Rectal smooth muscle tissue (tissue), 1 donor: ENCODE measurements around the gene ACP3.

Experiments
- H3K27ac ChIP-seq: one replicate; pipeline ENCODE4 v1.7.0; 2013; ENCODE audit warnings: low read depth, low read length, inconsistent platforms
- H3K27me3 ChIP-seq: one replicate; pipeline ENCODE4 v1.7.0; 2013; ENCODE audit warnings: low read length; ENCODE audit not compliant: control insufficient read depth, insufficient read depth
- H3K36me3 ChIP-seq: one replicate; pipeline ENCODE4 v1.7.0; 2013; ENCODE audit warnings: low read length; ENCODE audit not compliant: control insufficient read depth, insufficient read depth
- H3K4me1 ChIP-seq: one replicate; pipeline ENCODE4 v1.7.0; 2013; ENCODE audit warnings: low read length; ENCODE audit not compliant: control insufficient read depth, insufficient read depth
- H3K4me3 ChIP-seq: one replicate; pipeline ENCODE4 v1.7.0; 2013; ENCODE audit warnings: low read length
- H3K9ac ChIP-seq: one replicate; pipeline ENCODE4 v1.7.0; 2013; ENCODE audit warnings: low read length

ACP3 gene

DNA sequence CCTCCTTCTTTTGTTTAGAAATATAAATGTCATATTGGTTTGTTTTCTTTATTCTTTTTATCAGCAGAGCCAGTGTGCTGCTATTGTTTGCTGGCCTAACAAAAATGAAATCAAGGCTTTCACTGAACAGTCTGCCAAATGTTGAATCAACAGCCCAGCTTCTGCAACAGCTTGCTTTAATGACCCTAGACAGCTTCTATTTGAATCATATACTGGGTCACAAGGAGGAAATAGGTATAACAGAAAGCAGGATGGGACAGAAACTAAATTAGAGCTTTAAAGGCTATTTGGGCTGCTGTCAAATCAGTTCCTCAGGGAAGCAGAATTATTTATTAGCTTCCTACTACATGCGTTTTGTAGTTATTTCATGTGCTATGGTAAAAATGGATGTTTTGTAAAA lies 88.0 kb downstream of the ACP3 start:
- Histone ChIP-seq H3K36me3 (no peaks in the 10 kb centered on the region), H3K4me3 (no peak overlapping the region), H3K9ac (no peak overlapping the region), H3K27ac (no peak overlapping the region), H3K27me3 (no peaks in the 10 kb centered on the region), H3K4me1 (no peaks in the 10 kb centered on the region)

DNA sequence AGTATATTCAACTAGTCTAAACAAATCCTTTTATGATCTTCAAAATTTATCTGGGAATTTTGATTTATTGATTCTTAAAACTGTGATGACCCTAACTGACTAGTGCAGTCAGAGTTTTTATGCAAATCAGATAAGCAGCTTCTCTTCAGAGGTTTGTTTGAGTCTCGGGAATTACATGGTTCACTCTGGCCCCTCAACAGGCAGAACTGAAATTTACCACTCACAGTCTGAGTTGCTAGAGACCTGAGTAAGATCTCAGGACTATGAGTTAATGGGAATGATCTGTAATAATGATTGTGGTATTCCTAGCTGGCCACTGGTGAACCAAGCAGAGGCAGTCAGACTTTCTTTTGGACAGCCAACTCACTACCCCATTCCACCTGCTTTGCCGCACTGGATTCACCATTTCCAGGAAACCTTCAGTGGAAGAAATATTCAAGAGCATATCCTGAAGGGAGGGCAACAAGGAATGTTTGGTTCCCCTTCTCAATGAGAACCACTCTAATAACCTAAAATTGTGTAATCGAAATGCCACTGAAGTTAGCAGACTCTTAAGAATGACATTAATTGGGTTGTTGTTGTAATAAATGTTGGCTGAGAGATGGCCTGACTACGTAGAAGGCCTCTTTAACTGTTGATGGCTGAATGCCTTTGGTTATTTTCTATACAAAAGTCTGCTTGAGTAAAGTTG lies 88.5 kb downstream of the ACP3 start:
- H3K4me3 ChIP-seq, result no peak overlapping the region
- H3K9ac ChIP-seq, result no peak overlapping the region
- no peaks in the 10 kb centered on the region for H3K36me3 ChIP-seq
- H3K4me1 ChIP-seq, result no peaks in the 10 kb centered on the region
- no peak overlapping the region for H3K27ac ChIP-seq
- no peaks in the 10 kb centered on the region for H3K27me3 ChIP-seq

DNA sequence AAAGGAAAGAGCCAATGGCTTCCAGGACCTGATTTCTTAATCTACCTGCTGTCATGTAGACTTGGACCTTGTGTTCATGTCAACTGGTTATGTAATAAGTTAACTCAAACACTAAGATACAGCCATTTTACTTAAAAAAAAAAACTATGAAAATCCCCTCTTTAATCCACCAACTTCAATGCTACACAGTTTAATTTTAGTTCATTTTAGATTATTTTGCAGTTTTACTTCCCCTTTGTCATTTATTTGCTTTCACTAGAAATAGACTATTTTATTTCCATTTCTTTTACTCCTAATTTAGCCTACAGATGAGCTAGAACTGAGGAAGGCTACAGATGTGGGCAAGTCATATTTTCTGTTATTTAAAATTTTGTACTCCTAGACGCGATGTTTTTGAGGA lies 89.4 kb downstream of the ACP3 start:
- H3K27me3 ChIP-seq, result no peaks in the 10 kb centered on the region
- no peak overlapping the region for H3K9ac ChIP-seq
- no peaks in the 10 kb centered on the region for H3K36me3 ChIP-seq

DNA sequence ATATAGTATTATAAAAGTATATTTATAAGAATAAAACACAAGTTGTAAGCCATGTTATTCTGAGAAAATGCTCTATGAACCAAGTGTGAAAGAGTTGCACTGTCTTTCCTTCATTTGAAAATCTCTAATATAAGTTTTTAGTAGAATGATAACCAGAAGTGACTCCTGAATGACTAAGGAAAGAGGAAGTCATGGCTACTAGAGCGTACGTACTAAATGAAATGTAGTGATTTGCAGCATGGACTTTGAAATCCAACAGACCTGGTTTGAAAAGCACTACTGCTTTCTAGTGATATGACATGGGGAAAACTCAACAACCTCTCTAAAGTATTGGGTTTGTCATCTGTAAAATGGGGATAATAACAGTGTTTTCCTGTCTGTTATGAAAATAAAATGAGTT lies 89.8 kb downstream of the ACP3 start:
- no peaks in the 10 kb centered on the region for H3K27me3 ChIP-seq
- H3K9ac ChIP-seq, result no peak overlapping the region
- H3K4me3 ChIP-seq, result no peak overlapping the region
- no peaks in the 10 kb centered on the region for H3K36me3 ChIP-seq
- H3K27ac ChIP-seq, result no peak overlapping the region
- H3K4me1 ChIP-seq, result no peaks in the 10 kb centered on the region

More for the DNA sequence above, 89.4 kb downstream of the ACP3 start:
- Histone ChIP-seq H3K4me1 (no peaks in the 10 kb centered on the region), H3K27ac (no peak overlapping the region), H3K4me3 (no peak overlapping the region)
